Neural progenitor cell (in vitro differentiated cells): ENCODE data around the gene PJA1.

Experiments used
- CTCF ChIP-seq: fragments of 200-600 bp; sonication (generic); IDR thresholded peaks from 2 replicates; pipeline ENCODE4 v1.5.1; 2017; ENCODE audit warnings: antibody characterized with exemption, mild to moderate bottlenecking
- EZH2 ChIP-seq: fragments of 200-600 bp; sonication (generic); IDR thresholded peaks from 2 replicates; pipeline ENCODE4 v1.6.1; 2017; ENCODE audit warnings: antibody characterized with exemption, mild to moderate bottlenecking, moderate library complexity
- EZH2phosphoT487 ChIP-seq: fragments of 200-600 bp; sonication (generic); IDR thresholded peaks from 2 replicates; pipeline ENCODE4 v1.6.1; 2017; ENCODE audit warnings: antibody characterized with exemption

DNA sequence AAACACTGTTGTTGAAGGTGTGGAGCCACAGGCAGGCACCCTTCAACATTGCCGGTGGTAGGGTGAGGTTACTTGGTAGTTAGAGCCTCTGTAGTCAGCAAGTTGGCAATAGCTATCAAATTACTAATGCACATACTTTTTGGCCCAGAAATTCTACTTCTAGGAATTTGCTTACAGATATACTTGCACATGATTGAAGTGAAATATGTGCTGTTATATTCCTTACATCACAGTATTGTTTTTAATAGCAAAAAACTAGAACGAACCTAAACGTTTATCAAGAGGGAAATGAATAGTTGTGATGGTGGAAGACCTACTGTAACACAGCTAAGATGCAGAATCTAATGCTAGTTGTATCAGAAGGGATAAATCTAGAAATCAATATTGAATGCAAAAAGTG is 7.7 kb upstream of the PJA1 start:
- TF ChIP-seq EZH2 (no peak), CTCF (no peak), EZH2phosphoT487 (no peak)
